ENCODE data around the gene PKNOX2. TPM values are rescaled to one million over a fixed set of nuclear protein-coding genes. Genes with fewer than 3 reads are reported as not detected.

PKNOX2 gene
- total RNA-seq, 4 donors from 2014 or later, result 0.27 to 4.8 (median 0.75) TPM; not detected in 1

GRCh38 chr11:125284245-125284850, 119.8 kb downstream of the PKNOX2 start:
- in situ Hi-C loops (cut with MboI; ENCODE audit: low pct_ligation_motif_present in 1 of 4, low pct_unique_long_range_greater_than_20kb in 1 of 4, low sequenced_read_pairs in 3 of 4), result no loop called here
- no peaks in the 10 kb centered on the region for H3K9me3 ChIP-seq
- 76 to 85% methylated on average over 7 to 10 of the region's 10 CpGs for WGBS, 2 donors (ENCODE audit: low coverage in 1 of 2)

GRCh38 chr11:125285844-125286243, 121.3 kb downstream of the PKNOX2 start:
- no peak for DNase-seq
- Histone ChIP-seq H3K27ac (no peak overlapping the region), H3K27me3 (no peaks in the 10 kb centered on the region), H3K4me1 (no peaks in the 10 kb centered on the region), H3K36me3 (no peaks in the 10 kb centered on the region), H3K9me3 (no peaks in the 10 kb centered on the region), H3K4me3 (no peak overlapping the region)
- intact Hi-C loops (cut with DNase I; ENCODE audit: low total_unique reads), result no loop called here
- TF ChIP-seq POLR2AphosphoS5 (IDR thresholded peaks at IDR 0.05), result no peak
- TF ChIP-seq POLR2A (IDR thresholded peaks at IDR 0.05), result no peak
- TF ChIP-seq, protein P1, sequence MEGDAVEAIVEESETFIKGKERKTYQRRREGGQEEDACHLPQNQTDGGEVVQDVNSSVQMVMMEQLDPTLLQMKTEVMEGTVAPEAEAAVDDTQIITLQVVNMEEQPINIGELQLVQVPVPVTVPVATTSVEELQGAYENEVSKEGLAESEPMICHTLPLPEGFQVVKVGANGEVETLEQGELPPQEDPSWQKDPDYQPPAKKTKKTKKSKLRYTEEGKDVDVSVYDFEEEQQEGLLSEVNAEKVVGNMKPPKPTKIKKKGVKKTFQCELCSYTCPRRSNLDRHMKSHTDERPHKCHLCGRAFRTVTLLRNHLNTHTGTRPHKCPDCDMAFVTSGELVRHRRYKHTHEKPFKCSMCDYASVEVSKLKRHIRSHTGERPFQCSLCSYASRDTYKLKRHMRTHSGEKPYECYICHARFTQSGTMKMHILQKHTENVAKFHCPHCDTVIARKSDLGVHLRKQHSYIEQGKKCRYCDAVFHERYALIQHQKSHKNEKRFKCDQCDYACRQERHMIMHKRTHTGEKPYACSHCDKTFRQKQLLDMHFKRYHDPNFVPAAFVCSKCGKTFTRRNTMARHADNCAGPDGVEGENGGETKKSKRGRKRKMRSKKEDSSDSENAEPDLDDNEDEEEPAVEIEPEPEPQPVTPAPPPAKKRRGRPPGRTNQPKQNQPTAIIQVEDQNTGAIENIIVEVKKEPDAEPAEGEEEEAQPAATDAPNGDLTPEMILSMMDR (IDR thresholded peaks at IDR 0.05), result no peak
- TF ChIP-seq EP300 (IDR thresholded peaks at IDR 0.05; ENCODE audit: low read depth), result no peak
- WGBS, 2 donors (ENCODE audit: low coverage in 1 of 2), result 37 to 85% methylated on average over 4 to 7 of the region's 7 CpGs
- in situ Hi-C loops (cut with MboI; ENCODE audit: low pct_ligation_motif_present in 1 of 4, low pct_unique_long_range_greater_than_20kb in 1 of 4, low sequenced_read_pairs in 3 of 4), result no loop called here

More at GRCh38 chr11:125284245-125284850, 119.8 kb downstream of the PKNOX2 start:
- H3K27ac ChIP-seq, result no peak overlapping the region
- intact Hi-C loops (cut with DNase I; ENCODE audit: low total_unique reads), result no loop called here
- H3K4me1 ChIP-seq, result no peaks in the 10 kb centered on the region
- TF ChIP-seq EP300 (IDR thresholded peaks at IDR 0.05; ENCODE audit: low read depth), result no peak
- TF ChIP-seq POLR2A (IDR thresholded peaks at IDR 0.05), result no peak
- TF ChIP-seq, protein P1 (IDR thresholded peaks at IDR 0.05), result no peak
- TF ChIP-seq POLR2AphosphoS5 (IDR thresholded peaks at IDR 0.05), result no peak
- no peaks in the 10 kb centered on the region for H3K27me3 ChIP-seq
- H3K36me3 ChIP-seq, result no peaks in the 10 kb centered on the region
- no peak overlapping the region for H3K4me3 ChIP-seq
- no peak for DNase-seq

- Histone ChIP-seq H3K27ac (no peak overlapping the region), H3K36me3 (no peaks in the 10 kb centered on the region), H3K4me1 (no peaks in the 10 kb centered on the region), H3K9me3 (no peaks in the 10 kb centered on the region), H3K4me3 (no peak overlapping the region), H3K27me3 (no peaks in the 10 kb centered on the region)
- in situ Hi-C loops (cut with MboI; ENCODE audit: low pct_ligation_motif_present in 1 of 4, low pct_unique_long_range_greater_than_20kb in 1 of 4, low sequenced_read_pairs in 3 of 4), result no loop called here
- no peak for DNase-seq
- TF ChIP-seq POLR2A (IDR thresholded peaks at IDR 0.05) (no peak), EP300 (IDR thresholded peaks at IDR 0.05; ENCODE audit: low read depth) (no peak), POLR2AphosphoS5 (IDR thresholded peaks at IDR 0.05) (no peak)
- TF ChIP-seq, protein P1 (IDR thresholded peaks at IDR 0.05), result no peak
- intact Hi-C loops (cut with DNase I; ENCODE audit: low total_unique reads), result no loop called here
- 55 to 100% methylated on average over 1 to 8 of the region's 8 CpGs for WGBS, 2 donors (ENCODE audit: low coverage in 1 of 2)
Observed at GRCh38 chr11:125286486-125286885, 121.9 kb downstream of the PKNOX2 start.

DNA sequence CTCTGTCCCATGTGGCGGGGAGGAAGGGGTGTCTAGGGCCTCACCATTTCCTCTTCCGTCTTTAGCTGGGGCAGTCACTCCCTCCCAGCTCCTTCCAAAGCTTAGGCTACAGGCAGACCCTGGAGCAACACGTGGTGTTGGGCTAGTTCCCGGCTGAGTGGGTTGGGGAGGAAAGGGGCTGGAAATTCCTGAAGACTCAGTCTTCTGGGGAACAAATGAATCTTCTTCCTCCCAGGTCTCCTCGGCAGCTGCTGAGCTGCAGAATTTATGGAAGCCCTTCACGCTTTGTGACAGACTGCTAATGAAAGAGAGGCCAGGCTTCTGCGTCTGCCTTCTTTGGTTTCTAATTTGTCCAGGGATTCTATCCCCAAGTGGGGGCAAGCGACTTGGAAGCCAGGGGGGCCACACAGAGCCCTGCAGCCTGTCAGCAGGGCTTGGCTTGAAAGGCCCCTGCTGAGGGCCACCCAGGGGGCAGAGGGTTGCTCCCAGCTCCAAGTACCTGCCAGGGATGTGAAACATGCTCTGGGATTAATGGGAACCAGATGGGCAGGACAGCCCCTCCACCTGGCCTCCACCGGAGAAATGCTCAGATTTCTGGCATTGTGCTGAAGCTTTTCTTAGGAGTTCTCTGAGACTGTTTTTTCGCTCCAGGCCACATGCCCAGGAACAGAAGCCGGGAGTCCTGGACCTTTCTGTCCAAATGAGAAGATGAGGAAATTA, 123.1 kb downstream of the PKNOX2 start:
- no peaks in the 10 kb centered on the region for H3K36me3 ChIP-seq
- WGBS, 2 donors (ENCODE audit: low coverage in 1 of 2), result 54 to 63% methylated on average over 2 to 11 of the region's 11 CpGs
- in situ Hi-C loops (cut with MboI; ENCODE audit: low pct_ligation_motif_present in 1 of 4, low pct_unique_long_range_greater_than_20kb in 1 of 4, low sequenced_read_pairs in 3 of 4) (no loop called here), intact Hi-C loops (cut with DNase I; ENCODE audit: low total_unique reads) (no loop called here)
- H3K4me1 ChIP-seq, result no peaks in the 10 kb centered on the region
- H3K27ac ChIP-seq, result peak overlapping the region; percentile 6 to 48 (median 32)
- H3K9me3 ChIP-seq, result no peaks in the 10 kb centered on the region
- no peak overlapping the region for H3K4me3 ChIP-seq
- TF ChIP-seq POLR2AphosphoS5 (IDR thresholded peaks at IDR 0.05) (no peak), EP300 (IDR thresholded peaks at IDR 0.05; ENCODE audit: low read depth) (no peak), POLR2A (IDR thresholded peaks at IDR 0.05) (no peak)
- TF ChIP-seq, protein P1 (IDR thresholded peaks at IDR 0.05), result no peak
- DNase-seq, result no peak
- no peaks in the 10 kb centered on the region for H3K27me3 ChIP-seq

Data from transverse colon (tissue), 4 donors.